HCT116 (cell line): ENCODE results near the gene RAI1.

ENCODE experiments used
- CTCF ChIP-seq, 3 experiments: fragments of 200-600 bp in 1 of 3; sonication (generic) in 1 of 3; IDR thresholded peaks in 2 of 3; conservative IDR thresholded peaks in 1 of 3; 2 replicates each; pipeline ENCODE4 v1.5.1; 2012 to 2017; ENCODE audit warnings: low read depth in 2 of 3, low read length in 2 of 3, antibody characterized with exemption in 1 of 3, borderline replicate concordance in 1 of 3, control low read depth in 1 of 3, mild to moderate bottlenecking in 1 of 3, mixed read lengths in 1 of 3, mixed run types in 1 of 3, moderate library complexity in 1 of 3; ENCODE audit not compliant: insufficient read depth in 1 of 3
- EGR1 ChIP-seq: IDR thresholded peaks from 2 replicates; pipeline ENCODE4 v1.6.1; 2012; ENCODE audit warnings: low read depth
- EZH2 ChIP-seq: fragments of 200-600 bp; sonication (generic); IDR thresholded peaks from 2 replicates; pipeline ENCODE4 v1.6.1; 2017; ENCODE audit warnings: antibody characterized with exemption, mixed run types
- POLR2A ChIP-seq: IDR thresholded peaks from 2 replicates; pipeline ENCODE4 v1.7.0; 2011; ENCODE audit warnings: borderline replicate concordance; ENCODE audit not compliant: insufficient read depth, insufficient read length; ENCODE audit errors: extremely low read depth
- POLR2AphosphoS5 ChIP-seq: IDR thresholded peaks from 2 replicates; pipeline ENCODE4 v1.6.1; 2011; ENCODE audit warnings: mild to moderate bottlenecking, low read depth, low read length, moderate library complexity
- SIN3A ChIP-seq: IDR thresholded peaks from 2 replicates; pipeline ENCODE4 v1.6.1; 2012; ENCODE audit warnings: low read depth
- TF ChIP-seq, protein P1 (sequence below): IDR thresholded peaks from 2 replicates; pipeline ENCODE4 v1.6.1; 2012
- TF ChIP-seq, protein P2 (sequence below): IDR thresholded peaks from 2 replicates; pipeline ENCODE4 v1.6.1; 2012; ENCODE audit warnings: low read depth
- TF ChIP-seq, protein P3 (sequence below): IDR thresholded peaks from 2 replicates; pipeline ENCODE4 v1.6.1; 2012

- TF ChIP-seq POLR2AphosphoS5 (no peak), CTCF (IDR thresholded peaks at IDR 0.05 in 2 of 3, conservative IDR thresholded peaks at IDR 0.05 in 1 of 3; ENCODE audit: borderline replicate concordance in 1 of 3, insufficient read depth in 1 of 3, low read depth in 2 of 3, low read length in 2 of 3) (no peak), SIN3A (no peak), EZH2 (no peak), POLR2A (no peak), EGR1 (no peak)
- TF ChIP-seq, protein P1, sequence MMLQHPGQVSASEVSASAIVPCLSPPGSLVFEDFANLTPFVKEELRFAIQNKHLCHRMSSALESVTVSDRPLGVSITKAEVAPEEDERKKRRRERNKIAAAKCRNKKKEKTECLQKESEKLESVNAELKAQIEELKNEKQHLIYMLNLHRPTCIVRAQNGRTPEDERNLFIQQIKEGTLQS = no peak
- TF ChIP-seq, protein P2, sequence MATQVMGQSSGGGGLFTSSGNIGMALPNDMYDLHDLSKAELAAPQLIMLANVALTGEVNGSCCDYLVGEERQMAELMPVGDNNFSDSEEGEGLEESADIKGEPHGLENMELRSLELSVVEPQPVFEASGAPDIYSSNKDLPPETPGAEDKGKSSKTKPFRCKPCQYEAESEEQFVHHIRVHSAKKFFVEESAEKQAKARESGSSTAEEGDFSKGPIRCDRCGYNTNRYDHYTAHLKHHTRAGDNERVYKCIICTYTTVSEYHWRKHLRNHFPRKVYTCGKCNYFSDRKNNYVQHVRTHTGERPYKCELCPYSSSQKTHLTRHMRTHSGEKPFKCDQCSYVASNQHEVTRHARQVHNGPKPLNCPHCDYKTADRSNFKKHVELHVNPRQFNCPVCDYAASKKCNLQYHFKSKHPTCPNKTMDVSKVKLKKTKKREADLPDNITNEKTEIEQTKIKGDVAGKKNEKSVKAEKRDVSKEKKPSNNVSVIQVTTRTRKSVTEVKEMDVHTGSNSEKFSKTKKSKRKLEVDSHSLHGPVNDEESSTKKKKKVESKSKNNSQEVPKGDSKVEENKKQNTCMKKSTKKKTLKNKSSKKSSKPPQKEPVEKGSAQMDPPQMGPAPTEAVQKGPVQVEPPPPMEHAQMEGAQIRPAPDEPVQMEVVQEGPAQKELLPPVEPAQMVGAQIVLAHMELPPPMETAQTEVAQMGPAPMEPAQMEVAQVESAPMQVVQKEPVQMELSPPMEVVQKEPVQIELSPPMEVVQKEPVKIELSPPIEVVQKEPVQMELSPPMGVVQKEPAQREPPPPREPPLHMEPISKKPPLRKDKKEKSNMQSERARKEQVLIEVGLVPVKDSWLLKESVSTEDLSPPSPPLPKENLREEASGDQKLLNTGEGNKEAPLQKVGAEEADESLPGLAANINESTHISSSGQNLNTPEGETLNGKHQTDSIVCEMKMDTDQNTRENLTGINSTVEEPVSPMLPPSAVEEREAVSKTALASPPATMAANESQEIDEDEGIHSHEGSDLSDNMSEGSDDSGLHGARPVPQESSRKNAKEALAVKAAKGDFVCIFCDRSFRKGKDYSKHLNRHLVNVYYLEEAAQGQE = no peak
- TF ChIP-seq, protein P3, sequence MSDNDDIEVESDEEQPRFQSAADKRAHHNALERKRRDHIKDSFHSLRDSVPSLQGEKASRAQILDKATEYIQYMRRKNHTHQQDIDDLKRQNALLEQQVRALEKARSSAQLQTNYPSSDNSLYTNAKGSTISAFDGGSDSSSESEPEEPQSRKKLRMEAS = no peak
Observed at GRCh38 chr17:17794382-17794781, 113.1 kb downstream of the RAI1 start.
